PC-3 (cell line): Measurements from ENCODE around the gene ANKFN1.

Experiments
- CTCF ChIP-seq: fragments of 300-600 bp; sonication (generic); conservative IDR thresholded peaks from 2 replicates; pipeline ENCODE4 v1.5.1; 2017; ENCODE audit warnings: antibody characterized with exemption, low read depth, mild to moderate bottlenecking, low read length
- EZH2 ChIP-seq: fragments of 300-600 bp; sonication (generic); IDR thresholded peaks from one replicate; pipeline ENCODE4 v1.6.1; 2017; ENCODE audit warnings: antibody characterized with exemption, mild to moderate bottlenecking, low read length; ENCODE audit not compliant: unreplicated experiment

DNA sequence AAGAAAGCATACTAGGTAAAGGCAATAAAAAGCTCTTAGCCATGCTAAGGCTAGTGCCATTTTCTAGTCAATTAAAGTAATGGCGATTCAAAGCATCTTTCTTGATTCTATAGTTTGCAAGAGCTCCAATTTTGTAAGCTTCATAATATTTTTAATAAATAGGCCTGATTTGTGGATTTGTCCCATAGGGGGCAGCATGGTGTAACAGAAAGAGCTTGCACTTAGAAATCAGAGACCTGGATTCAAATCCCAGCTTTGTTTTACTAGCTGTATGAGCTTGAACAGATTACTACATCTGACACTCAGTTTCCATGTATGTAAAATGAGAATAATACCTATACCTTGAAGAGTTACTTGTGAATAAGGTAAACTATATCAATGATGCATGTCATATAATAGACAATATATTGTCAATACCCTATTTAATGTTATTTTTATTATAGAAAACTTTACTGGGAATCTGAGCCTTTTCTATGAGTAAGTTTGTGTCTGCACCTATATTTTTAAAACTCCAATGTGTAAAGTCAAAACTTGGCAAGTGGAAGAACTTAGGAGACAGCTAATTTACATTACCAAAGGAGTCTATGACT lies 346.6 kb downstream of the ANKFN1 start:
- TF ChIP-seq EZH2 (no peak), CTCF (peak; percentile 86)
